H1 (cell line): ENCODE measurements around the gene EVC2. TPM values are rescaled to one million over a fixed set of nuclear protein-coding genes. Genes with fewer than 3 reads are reported as not detected.

ENCODE experiments used
- CTCF ChIA-PET: fragments of 300-600 bp; sonication (Branson Sonifier 250); formaldehyde crosslinking; loops from one replicate; lab custom pipeline; 2021; ENCODE audit not compliant: partially characterized antibody; lab: Charles Lee
- POLR2A ChIA-PET: fragments of 300-600 bp; sonication (Branson Sonifier 250); formaldehyde crosslinking; loops from one replicate; lab custom pipeline; 2021; ENCODE audit warnings: inconsistent platforms; ENCODE audit not compliant: partially characterized antibody; lab: Charles Lee
- DNase-seq, 2 experiments: peaks; one replicate each; pipeline versions ENCODE4 v3.0.0 to v3.0.0-alpha.2; 2010 to 2022; ENCODE audit warnings: low spot score in 2 of 2, low read depth in 1 of 2, mixed read lengths in 1 of 2
- FAIRE-seq: peaks from 2 replicates; lab custom pipeline; 2011; peaks lifted over from hg19 to GRCh38; lab: Jason Lieb, UNC
- H2AFZ ChIP-seq: 2 replicates; pipeline ENCODE4 v1.8.1; 2012; ENCODE audit warnings: low read length, inconsistent platforms
- H2AK5ac ChIP-seq: 2 replicates; pipeline ENCODE4 v1.6.1; 2013; ENCODE audit warnings: low read depth, low read length
- H2BK120ac ChIP-seq: replicated peaks from 2 replicates; pipeline ENCODE3; 2013; ENCODE audit warnings: low read depth, low read length, inconsistent platforms
- H2BK12ac ChIP-seq: 2 replicates; pipeline ENCODE4 v1.6.1; 2013; ENCODE audit warnings: low read depth, low read length
- H2BK15ac ChIP-seq: 2 replicates; pipeline ENCODE4 v1.6.1; 2013; ENCODE audit warnings: low read length
- H2BK20ac ChIP-seq: 2 replicates; pipeline ENCODE4 v1.6.1; 2013; ENCODE audit warnings: low read length
- H2BK5ac ChIP-seq: 2 replicates; pipeline ENCODE4 v1.6.1; 2013; ENCODE audit warnings: low read depth, low read length
- H3K14ac ChIP-seq: 2 replicates; pipeline ENCODE4 v1.6.1; 2013; ENCODE audit warnings: inconsistent platforms; ENCODE audit not compliant: insufficient read length
- H3K18ac ChIP-seq: 2 replicates; pipeline ENCODE4 v1.6.1; 2013; ENCODE audit warnings: low read length; ENCODE audit errors: extremely low read depth
- H3K23ac ChIP-seq: 2 replicates; pipeline ENCODE4 v1.6.1; 2013; ENCODE audit warnings: inconsistent platforms; ENCODE audit not compliant: insufficient read length
- H3K23me2 ChIP-seq: 2 replicates; pipeline ENCODE4 v1.6.1; 2013; ENCODE audit warnings: low read depth, low read length
- H3K27ac ChIP-seq: 2 replicates; pipeline ENCODE4 v1.6.1; 2011; ENCODE audit warnings: low read depth, low read length, inconsistent platforms
- H3K27me3 ChIP-seq, 4 experiments: replicated peaks in 1 of 4; 1 replicate in 1 of 4; 2 replicates in 3 of 4; pipeline versions ENCODE4 v1.6.1 to v1.8.1; 2011 to 2013; ENCODE audit warnings: low read length in 3 of 4, mild to moderate bottlenecking in 3 of 4, inconsistent platforms in 2 of 4, mixed read lengths in 2 of 4, moderate library complexity in 1 of 4; ENCODE audit not compliant: control insufficient read depth in 3 of 4, insufficient read depth in 3 of 4; ENCODE audit errors: extremely low read depth in 1 of 4
- H3K36me3 ChIP-seq, 4 experiments: 2 replicates each; pipeline versions ENCODE4 v1.6.1 to v1.8.1; 2011 to 2013; ENCODE audit warnings: mild to moderate bottlenecking in 4 of 4, low read length in 3 of 4, moderate library complexity in 2 of 4, control low read depth in 1 of 4, inconsistent platforms in 1 of 4; ENCODE audit not compliant: insufficient read depth in 4 of 4, control insufficient read depth in 2 of 4
- H3K4ac ChIP-seq: replicated peaks from 2 replicates; pipeline ENCODE3; 2013; ENCODE audit warnings: low read length, low read depth, mixed read lengths, inconsistent platforms; ENCODE audit not compliant: insufficient read length
- H3K4me1 ChIP-seq, 4 experiments: replicated peaks in 1 of 4; 1 replicate in 1 of 4; 2 replicates in 3 of 4; pipeline versions ENCODE4 v1.6.1 to v1.8.1; 2011 to 2013; ENCODE audit warnings: low read length in 3 of 4, inconsistent platforms in 2 of 4, mixed read lengths in 1 of 4; ENCODE audit not compliant: insufficient read depth in 4 of 4, control insufficient read depth in 3 of 4
- H3K4me2 ChIP-seq, 2 experiments: 2 replicates each; pipeline versions ENCODE4 v1.6.1 to v1.8.1; 2011 to 2013; ENCODE audit warnings: low read depth in 2 of 2, low read length in 2 of 2, control low read depth in 1 of 2, inconsistent platforms in 1 of 2, mild to moderate bottlenecking in 1 of 2; ENCODE audit not compliant: insufficient read depth in 1 of 2
- H3K4me3 ChIP-seq, 4 experiments: fragments of 200-600, 300-600 bp in 1 of 4; sonication (generic), shearing (Covaris generic), sonication (Bioruptor Twin) in 1 of 4; 2 replicates each; pipeline versions ENCODE4 v1.5.1 to v1.8.1; 2011 to 2016; ENCODE audit warnings: low read length in 4 of 4, low read depth in 3 of 4, control low read depth in 2 of 4, inconsistent platforms in 2 of 4, mild to moderate bottlenecking in 2 of 4, mixed read lengths in 1 of 4, moderate library complexity in 1 of 4; ENCODE audit not compliant: insufficient read depth in 2 of 4; ENCODE audit errors: extremely low read depth in 1 of 4
- H3K56ac ChIP-seq: replicated peaks from 2 replicates; pipeline ENCODE3; 2013; ENCODE audit warnings: low read depth, mild to moderate bottlenecking, mixed read lengths, low read length, inconsistent platforms; ENCODE audit not compliant: insufficient read length
- H3K79me1 ChIP-seq: 2 replicates; pipeline ENCODE4 v1.6.1; 2013; ENCODE audit warnings: low read depth, low read length, control low read depth
- H3K79me2 ChIP-seq, 2 experiments: 2 replicates each; pipeline versions ENCODE4 v1.6.1 to v1.8.1; 2012 to 2013; ENCODE audit warnings: low read length in 2 of 2, mild to moderate bottlenecking in 2 of 2, inconsistent platforms in 1 of 2; ENCODE audit not compliant: insufficient read depth in 2 of 2, control insufficient read depth in 1 of 2
- H3K9ac ChIP-seq, 4 experiments: replicated peaks in 1 of 4; 1 replicate in 1 of 4; 2 replicates in 3 of 4; pipeline versions ENCODE4 v1.6.1 to v1.8.1; 2011 to 2013; ENCODE audit warnings: low read depth in 3 of 4, low read length in 3 of 4, control low read depth in 2 of 4, mild to moderate bottlenecking in 2 of 4, moderate library complexity in 2 of 4, inconsistent platforms in 1 of 4; ENCODE audit errors: extremely low read depth in 1 of 4
- H3K9me3 ChIP-seq, 2 experiments: 2 replicates each; pipeline versions ENCODE4 v1.6.1 to v1.8.1; 2012 to 2013; ENCODE audit warnings: mild to moderate bottlenecking in 2 of 2, moderate library complexity in 2 of 2, control low read depth in 1 of 2, inconsistent platforms in 1 of 2, low read depth in 1 of 2, low read length in 1 of 2, mixed read lengths in 1 of 2; ENCODE audit not compliant: insufficient read depth in 2 of 2
- H4K20me1 ChIP-seq, 2 experiments: replicated peaks in 1 of 2; 2 replicates each; pipeline versions ENCODE3 to v1.8.1; 2011 to 2013; ENCODE audit warnings: inconsistent platforms in 2 of 2, low read length in 2 of 2, mild to moderate bottlenecking in 1 of 2; ENCODE audit not compliant: insufficient read depth in 2 of 2, control insufficient read depth in 1 of 2
- H4K5ac ChIP-seq: 2 replicates; pipeline ENCODE4 v1.6.1; 2013; ENCODE audit warnings: low read length, low read depth, mixed read lengths, inconsistent platforms; ENCODE audit not compliant: insufficient read length
- H4K8ac ChIP-seq: 2 replicates; pipeline ENCODE4 v1.8.0; 2013; ENCODE audit warnings: mild to moderate bottlenecking, moderate library complexity, low read length, inconsistent platforms; ENCODE audit not compliant: insufficient read depth; ENCODE audit errors: extremely low read depth
- H4K91ac ChIP-seq: replicated peaks from 2 replicates; pipeline ENCODE3; 2013; ENCODE audit warnings: low read length, mixed read lengths, inconsistent platforms; ENCODE audit not compliant: insufficient read length
- ATF2 ChIP-seq: IDR thresholded peaks from 2 replicates; pipeline ENCODE4 v1.6.1; 2012; ENCODE audit warnings: low read length, inconsistent platforms
- CREB1 ChIP-seq: IDR thresholded peaks from 2 replicates; pipeline ENCODE4 v1.6.1; 2012; ENCODE audit warnings: inconsistent platforms
- EGR1 ChIP-seq: IDR thresholded peaks from 2 replicates; pipeline ENCODE4 v1.6.1; 2011; ENCODE audit warnings: low read depth, low read length, borderline replicate concordance
- EZH2 ChIP-seq: fragments of 200-600 bp; sonication (generic); IDR thresholded peaks from 2 replicates; pipeline ENCODE4 v1.7.1; 2012; ENCODE audit warnings: low read depth, mild to moderate bottlenecking, moderate library complexity, low read length, inconsistent platforms; ENCODE audit not compliant: severe bottlenecking
- JUND ChIP-seq: IDR thresholded peaks from 2 replicates; pipeline ENCODE4 v1.6.1; 2011; ENCODE audit warnings: mild to moderate bottlenecking, improper control_type of control experiment, low read length
- MAFK ChIP-seq: IDR thresholded peaks from 2 replicates; pipeline ENCODE4 v1.6.1; 2012; ENCODE audit warnings: low read depth, mild to moderate bottlenecking, improper control_type of control experiment, low read length
- POU5F1 ChIP-seq: IDR thresholded peaks from 2 replicates; pipeline ENCODE4 v1.6.1; 2011; ENCODE audit warnings: low read depth, mild to moderate bottlenecking, low read length, moderate library complexity
- RFX5 ChIP-seq: IDR thresholded peaks from 2 replicates; pipeline ENCODE4 v1.6.1; 2011; ENCODE audit warnings: low read depth, low read length, improper control_type of control experiment, borderline replicate concordance
- SIN3A ChIP-seq, 2 experiments: IDR thresholded peaks in 1 of 2; conservative IDR thresholded peaks in 1 of 2; 2 replicates each; pipeline ENCODE4 v1.6.1; 2011 to 2012; ENCODE audit warnings: low read length in 2 of 2, improper control_type of control experiment in 1 of 2, low read depth in 1 of 2, mild to moderate bottlenecking in 1 of 2
- SP4 ChIP-seq: IDR thresholded peaks from 2 replicates; pipeline ENCODE4 v1.6.1; 2012; ENCODE audit warnings: low read length, inconsistent platforms
- SRF ChIP-seq: IDR thresholded peaks from 2 replicates; pipeline ENCODE4 v1.6.1; 2011; ENCODE audit warnings: mild to moderate bottlenecking, low read depth, low read length, moderate library complexity
- WGBS, 2 experiments: shearing (Covaris generic) in 1 of 2; methylation state at CpG; one replicate each; pipeline versions ENCODE4 v1.1.6 to v1.1.7; 2013 to 2015; ENCODE audit warnings: low lambda C conversion rate in 2 of 2, mixed read lengths in 2 of 2, inconsistent platforms in 1 of 2, low coverage in 1 of 2, missing lambda C conversion rate in 1 of 2; ENCODE audit not compliant: insufficient replicate concordance in 2 of 2, insufficient coverage in 1 of 2, insufficient read length in 1 of 2; ENCODE audit errors: extremely low coverage in 1 of 2, missing lambda C conversion rate in 1 of 2; 5-methylcytosine and 5-hydroxymethylcytosine counted together
- polyA plus RNA-seq, 7 experiments: library from polyadenylated mRNA; depleted of rRNA in 3 of 7; stranded (reverse) in 5 of 7; unstranded in 2 of 7; fragments of >200 nt in 5 of 7; fragments of 200-250 nt in 2 of 7; gene quantifications; 1 replicate in 5 of 7; 2 replicates in 1 of 7; 4 replicates in 1 of 7; pipeline versions ENCODE4 v1.2.1 to v1.2.3, GENCODE V29; 2011 to 2013; ENCODE audit warnings: missing spikeins in 2 of 7, mixed read lengths in 2 of 7
- total RNA-seq: library from RNA; stranded (reverse); fragmentation: NEBNext Ultra II Directional; extraction: Animal tissue kit (Norgen Biotek cat#: 25700); gene quantifications from 2 replicates; pipeline ENCODE4 v1.2.1, GENCODE V29; 2021

Gene EVC2
- total and polyA plus RNA-seq, 2 of the 8 experiments (the other 6 are each of a cell fraction or from before 2014, with no cell fraction given): 0.73 to 5.9 TPM

GRCh38 chr4:5562476-5562875, 145.9 kb downstream of the EVC2 start:
- Histone ChIP-seq H4K5ac (no peak overlapping the region), H2BK120ac (no peak overlapping the region), H3K36me3 (0 out of 8 replicates have a peak, but pooled peaks cover 0 to 3% (median 0%) of the 10 kb centered on the region in 4 experiments), H3K9me3 (no peaks in the 10 kb centered on the region), H4K91ac (no peak overlapping the region), H3K27me3 (no peaks in the 10 kb centered on the region), H2BK12ac (no peak overlapping the region), H2AK5ac (no peak overlapping the region), H3K4me1 (no peaks in the 10 kb centered on the region; a peak in 1 of 7 replicates), H3K4me3 (no peak overlapping the region), H3K9ac (no peak overlapping the region), H3K4me2 (no peak overlapping the region), H3K23ac (no peak overlapping the region), H2BK20ac (no peak overlapping the region), H3K23me2 (no peaks in the 10 kb centered on the region), H3K18ac (no peak overlapping the region), H4K8ac (no peak overlapping the region), H3K79me1 (no peaks in the 10 kb centered on the region), H3K79me2 (no peaks in the 10 kb centered on the region), H2AFZ (no peak overlapping the region), H2BK5ac (no peak overlapping the region), H3K14ac (no peak overlapping the region), H4K20me1 (no peaks in the 10 kb centered on the region), H3K4ac (no peak overlapping the region), H3K27ac (no peak overlapping the region), H3K56ac (no peak overlapping the region), H2BK15ac (no peak overlapping the region)
- ChIA-PET POLR2A (no interaction called here), CTCF (interaction anchor here (0.8 to 2.0 kb wide), 4 partner anchors 91 to 146 kb away, joined by 3 to 7 read pairs (median 3); partner anchors contain the start of gene EVC2)
- FAIRE-seq (no peak), DNase-seq (no peak)
- TF ChIP-seq POU5F1: no peak
- no peak for TF ChIP-seq SRF
- TF ChIP-seq SP4: no peak
- no peak for TF ChIP-seq JUND
- no peak for TF ChIP-seq ATF2
- no peak for TF ChIP-seq SIN3A (conservative IDR thresholded peaks at IDR 0.05 in 1 of 2, IDR thresholded peaks at IDR 0.05 in 1 of 2; ENCODE audit: low read depth in 1 of 2, low read length in 2 of 2)
- no peak for TF ChIP-seq RFX5
- no peak for TF ChIP-seq EGR1
- TF ChIP-seq EZH2: no peak
- TF ChIP-seq MAFK: no peak
- TF ChIP-seq CREB1: no peak
- 85% methylated on average over 7 of the region's 7 CpGs; no CpG with 5 or more reads in 1 of the 2 experiments for WGBS, 2 experiments
